Measurements from ENCODE around the gene ZNF780A. TPM values are rescaled to one million over a fixed set of nuclear protein-coding genes. Genes with fewer than 3 reads are reported as not detected.
"Not testable (repeated sequence)": the region's sequence is repeated elsewhere in the genome, so short reads cannot be mapped to it uniquely, and the experiment has no call there.

Gene ZNF780A
- total RNA-seq, 2 donors from 2014 or later: 12.7 to 17.8 TPM

DNA sequence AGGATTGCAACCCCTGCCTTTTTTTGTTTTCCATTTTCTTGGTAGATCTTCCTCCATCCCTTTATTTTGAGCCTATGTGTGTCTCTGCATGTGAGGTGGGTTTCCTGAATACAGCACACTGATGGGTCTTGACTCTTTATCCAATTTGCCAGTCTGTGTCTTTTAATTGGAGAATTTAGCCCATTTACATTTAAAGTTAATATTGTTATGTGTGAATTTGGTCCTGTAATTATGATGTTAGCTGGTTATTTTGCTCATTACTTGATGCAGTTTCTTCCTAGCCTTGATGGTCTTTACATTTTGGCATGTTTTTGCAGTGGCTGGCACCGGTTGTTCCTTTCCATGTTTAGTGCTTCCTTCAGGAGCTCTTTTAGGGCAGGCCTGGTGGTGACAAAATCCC lies 49.0 kb downstream of the ZNF780A start:
- ATAC-seq; DNase-seq (ENCODE audit: low spot score in 2 of 2); H3K27ac Mint-ChIP-seq: not testable (repeated sequence)
- peaks cover 37 to 43% of the 10 kb centered on the region in 2 donors for H3K9me3 Mint-ChIP-seq
- H3K36me3 Mint-ChIP-seq: peaks cover 64 to 70% of the 10 kb centered on the region in 2 donors

GRCh38 chr19:40038047-40038446 lies 52.7 kb downstream of the ZNF780A start:
- ATAC-seq; H3K27ac Mint-ChIP-seq; DNase-seq (ENCODE audit: low spot score in 2 of 2): not testable (repeated sequence)
- Mint-ChIP-seq H3K36me3 (peaks cover 61 to 70% of the 10 kb centered on the region in 2 donors), H3K9me3 (peaks cover 37 to 42% of the 10 kb centered on the region in 2 donors)

- no peak for DNase-seq (ENCODE audit: low spot score in 2 of 2)
- Mint-ChIP-seq H3K36me3 (peaks cover 54 to 70% of the 10 kb centered on the region in 2 donors), H3K9me3 (peaks cover 36 to 45% of the 10 kb centered on the region in 2 donors), H3K27ac (no peak overlapping the region)
- no peak for ATAC-seq
Observed at GRCh38 chr19:40035996-40036395, 54.7 kb downstream of the ZNF780A start.

GRCh38 chr19:40033989-40034560 lies 56.7 kb downstream of the ZNF780A start:
- no peak overlapping the region for H3K27ac Mint-ChIP-seq
- ATAC-seq (no peak), DNase-seq (ENCODE audit: low spot score in 2 of 2) (no peak)
- H3K36me3 Mint-ChIP-seq: peaks cover 58 to 78% of the 10 kb centered on the region in 2 donors
- peaks cover 44 to 49% of the 10 kb centered on the region in 2 donors for H3K9me3 Mint-ChIP-seq

DNA sequence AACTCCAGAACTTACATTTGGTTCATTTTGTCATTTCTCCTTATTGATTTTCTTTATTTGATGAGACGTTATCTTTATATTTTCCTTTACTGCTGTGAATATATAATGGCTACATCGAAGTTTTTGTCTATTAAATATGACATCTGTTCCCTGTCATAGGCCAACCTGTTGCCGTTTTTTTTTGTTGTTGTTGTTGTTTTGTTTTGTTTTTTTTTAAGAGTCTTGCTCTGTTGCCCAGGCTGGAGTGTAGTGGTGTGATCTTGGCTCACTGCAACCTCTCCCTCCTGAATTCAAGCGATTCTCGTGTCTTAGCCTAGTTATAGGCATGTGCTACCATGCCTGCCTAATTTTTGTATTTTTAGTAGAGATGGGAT lies 64.2 kb downstream of the ZNF780A start:
- no peak for ATAC-seq
- Mint-ChIP-seq H3K27ac (no peak overlapping the region), H3K9me3 (peaks cover 47 to 56% of the 10 kb centered on the region in 2 donors), H3K36me3 (peaks cover 59 to 69% of the 10 kb centered on the region in 2 donors)
- no peak for DNase-seq (ENCODE audit: low spot score in 2 of 2)

- Mint-ChIP-seq H3K36me3 (peaks cover 59 to 69% of the 10 kb centered on the region in 2 donors), H3K27ac (no peak overlapping the region), H3K9me3 (peaks cover 50 to 56% of the 10 kb centered on the region in 2 donors)
- ATAC-seq (no peak), DNase-seq (ENCODE audit: low spot score in 2 of 2) (no peak)
Observed at GRCh38 chr19:40025938-40026596, 64.7 kb downstream of the ZNF780A start.

DNA sequence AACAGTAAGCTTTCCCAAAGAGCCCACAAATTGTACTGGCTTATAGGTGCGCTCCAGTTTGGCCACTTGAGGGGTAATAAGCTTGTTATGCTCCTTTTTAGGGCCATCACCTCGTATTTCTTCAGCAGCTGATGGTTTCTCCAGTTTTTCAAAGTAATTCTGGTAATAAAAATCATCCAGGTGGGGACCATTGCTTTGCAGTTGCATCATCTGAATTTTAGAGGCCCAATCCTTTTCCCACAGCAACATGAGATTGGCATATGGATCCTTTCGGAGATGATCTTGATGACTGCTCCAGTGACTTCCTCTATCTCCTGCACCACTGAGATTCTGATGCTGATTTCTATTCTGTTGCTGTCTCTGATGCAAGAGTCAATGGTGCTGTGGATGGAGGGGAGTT lies 66.8 kb downstream of the ZNF780A start:
- Mint-ChIP-seq H3K9me3 (peaks cover 50 to 51% of the 10 kb centered on the region in 2 donors), H3K27ac (no peak overlapping the region), H3K36me3 (peaks cover 57 to 59% of the 10 kb centered on the region in 2 donors)
- DNase-seq (ENCODE audit: low spot score in 2 of 2): no peak
- ATAC-seq: no peak

Other genes with a start within 250 kb of the ZNF780A start
- gene FBL, start 244.6 kb downstream of the ZNF780A start, total RNA-seq: 100 to 1,000 TPM; 515 to 771 TPM
- 1 to 10 TPM; 4.6 to 8.2 TPM for gene FCGBP, start 156.3 kb downstream of the ZNF780A start, total RNA-seq
- 100 to 1,000 TPM in 1 of 2 donors, 10 to 100 TPM in 1; 93.6 to 114 TPM for gene PSMC4, start 119.8 kb downstream of the ZNF780A start, total RNA-seq
- gene ZNF546, start 93.9 kb downstream of the ZNF780A start, total RNA-seq: 1 to 10 TPM; 3.1 to 4.7 TPM
- gene ZNF780B, start 34.7 kb downstream of the ZNF780A start, total RNA-seq: 10 to 100 TPM in 1 of 2 donors, 1 to 10 TPM in 1; 5.4 to 21.5 TPM
- 10 to 100 TPM; 11.1 to 11.6 TPM for gene MAP3K10, start 100.5 kb upstream of the ZNF780A start, total RNA-seq
- not detected for gene TTC9B, start 127.4 kb upstream of the ZNF780A start, total RNA-seq
- under 1 TPM in 1 of 2 donors, not detected in 1; 0.43 TPM for gene CCNP, start 135.7 kb upstream of the ZNF780A start, total RNA-seq
- gene AKT2, start 194.4 kb upstream of the ZNF780A start, total RNA-seq: 100 to 1,000 TPM; 171 to 214 TPM